Astrocyte (in vitro differentiated cells and primary cell): ENCODE results near the gene GPA33. TPM values are rescaled to one million over a fixed set of nuclear protein-coding genes. Genes with fewer than 3 reads are reported as not detected.

Source experiments
- DNase-seq: peaks from one replicate; pipeline ENCODE4 v3.0.0-alpha.2; 2010; ENCODE audit warnings: low read depth
- FAIRE-seq: peaks from 2 replicates; lab custom pipeline; 2011; peaks lifted over from hg19 to GRCh38; lab: Jason Lieb, UNC
- H2AFZ ChIP-seq: 2 replicates; pipeline ENCODE4 v1.6.0; 2012; ENCODE audit warnings: low read depth, low read length, inconsistent platforms
- H3K27ac ChIP-seq: 2 replicates; pipeline ENCODE4 v1.5.1; 2011; ENCODE audit warnings: low read depth, low read length, inconsistent platforms
- H3K27me3 ChIP-seq: 2 replicates; pipeline ENCODE4 v1.6.0; 2011; ENCODE audit warnings: low read length, inconsistent platforms; ENCODE audit not compliant: insufficient read depth
- H3K36me3 ChIP-seq: 2 replicates; pipeline ENCODE4 v1.5.1; 2011; ENCODE audit warnings: low read length, inconsistent platforms; ENCODE audit not compliant: insufficient read depth
- H3K4me1 ChIP-seq: 2 replicates; pipeline ENCODE4 v1.5.1; 2011; ENCODE audit warnings: low read length, inconsistent platforms; ENCODE audit not compliant: insufficient read depth
- H3K4me2 ChIP-seq: 2 replicates; pipeline ENCODE4 v1.6.0; 2012; ENCODE audit warnings: low read length, inconsistent platforms
- H3K4me3 ChIP-seq: 2 replicates; pipeline ENCODE4 v1.5.1; 2011; ENCODE audit warnings: low read depth, mild to moderate bottlenecking, low read length, inconsistent platforms; ENCODE audit not compliant: insufficient read depth
- H3K79me2 ChIP-seq: 2 replicates; pipeline ENCODE4 v1.6.0; 2012; ENCODE audit warnings: mild to moderate bottlenecking, low read length, inconsistent platforms; ENCODE audit not compliant: insufficient read depth
- H3K9ac ChIP-seq: 2 replicates; pipeline ENCODE4 v1.6.0; 2012; ENCODE audit warnings: mild to moderate bottlenecking, low read length, inconsistent platforms
- H3K9me3 ChIP-seq: 2 replicates; pipeline ENCODE4 v1.5.1; 2012; ENCODE audit warnings: low read depth, mild to moderate bottlenecking, low read length, inconsistent platforms; ENCODE audit not compliant: insufficient read depth
- H4K20me1 ChIP-seq: 2 replicates; pipeline ENCODE4 v1.6.0; 2012; ENCODE audit warnings: low read length, inconsistent platforms; ENCODE audit not compliant: insufficient read depth
- H3K27ac Mint-ChIP-seq: one replicate; pipeline ENCODE4 v1.8.0; 2021; ENCODE audit warnings: mild to moderate bottlenecking, mixed read lengths; ENCODE audit not compliant: unreplicated experiment
- H3K27me3 Mint-ChIP-seq: one replicate; pipeline ENCODE4 v1.8.0; 2021; ENCODE audit warnings: low read depth, mixed read lengths; ENCODE audit not compliant: unreplicated experiment
- H3K36me3 Mint-ChIP-seq: one replicate; pipeline ENCODE4 v1.8.0; 2021; ENCODE audit warnings: low read depth, mixed read lengths; ENCODE audit not compliant: unreplicated experiment
- H3K4me1 Mint-ChIP-seq: one replicate; pipeline ENCODE4 v1.8.0; 2021; ENCODE audit warnings: low read depth, mixed read lengths; ENCODE audit not compliant: unreplicated experiment
- H3K4me3 Mint-ChIP-seq: one replicate; pipeline ENCODE4 v1.8.0; 2021; ENCODE audit warnings: mild to moderate bottlenecking, moderate library complexity, mixed read lengths; ENCODE audit not compliant: unreplicated experiment
- H3K9me3 Mint-ChIP-seq: one replicate; pipeline ENCODE4 v1.8.0; 2021; ENCODE audit warnings: mild to moderate bottlenecking, mixed read lengths; ENCODE audit not compliant: unreplicated experiment
- EZH2 ChIP-seq: IDR thresholded peaks from 2 replicates; pipeline ENCODE4 v1.6.1; 2012; ENCODE audit warnings: mild to moderate bottlenecking, low read length, inconsistent platforms; ENCODE audit not compliant: insufficient read depth
- total RNA-seq: library from RNA; stranded (reverse); gene quantifications from 2 replicates; pipeline ENCODE4 v1.2.1, GENCODE V29; 2021
- TF ChIP-seq, protein P1 (sequence below): IDR thresholded peaks from 2 replicates; pipeline ENCODE4 v1.5.1; 2011; ENCODE audit warnings: low read depth, mild to moderate bottlenecking, inconsistent platforms, low read length, moderate library complexity; ENCODE audit not compliant: insufficient read depth

Gene GPA33
- total RNA-seq, 1 donor from 2014 or later = 1.2 TPM

DNA sequence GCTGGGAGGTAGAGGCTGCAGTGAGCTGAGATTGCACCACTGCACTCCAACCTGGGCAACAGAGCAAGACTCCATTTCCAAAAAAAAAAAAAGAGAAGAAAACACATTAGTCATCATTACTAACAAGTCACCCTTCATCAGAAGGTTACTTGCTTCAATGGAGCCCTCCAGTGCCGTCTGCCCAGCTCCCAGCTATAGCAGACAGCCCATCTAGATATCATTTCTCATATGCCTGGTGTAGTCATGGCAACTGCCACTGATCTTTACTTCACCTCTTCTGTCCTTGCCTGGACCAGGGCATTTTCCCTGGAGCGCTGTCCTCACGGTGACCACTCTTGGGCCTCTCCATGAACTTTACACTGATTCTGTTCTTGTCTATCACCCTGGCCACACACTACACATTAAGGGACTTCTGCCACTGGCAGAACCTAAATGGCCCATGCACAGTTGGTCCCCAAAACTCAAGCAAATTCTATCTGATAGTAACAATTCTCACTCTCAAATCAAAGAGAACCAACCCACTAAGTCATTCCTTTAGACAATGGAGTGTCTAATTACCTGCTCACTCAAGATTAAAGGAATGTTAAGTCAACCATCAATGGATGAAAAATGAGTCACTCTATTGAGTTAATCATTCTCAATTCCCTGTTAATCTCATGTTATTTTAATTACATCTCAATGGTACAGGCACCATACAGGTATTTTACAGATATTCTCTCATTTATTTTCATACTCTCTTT is 12.9 kb downstream of the GPA33 start:
- no peak overlapping the region for H3K27ac ChIP-seq

DNA sequence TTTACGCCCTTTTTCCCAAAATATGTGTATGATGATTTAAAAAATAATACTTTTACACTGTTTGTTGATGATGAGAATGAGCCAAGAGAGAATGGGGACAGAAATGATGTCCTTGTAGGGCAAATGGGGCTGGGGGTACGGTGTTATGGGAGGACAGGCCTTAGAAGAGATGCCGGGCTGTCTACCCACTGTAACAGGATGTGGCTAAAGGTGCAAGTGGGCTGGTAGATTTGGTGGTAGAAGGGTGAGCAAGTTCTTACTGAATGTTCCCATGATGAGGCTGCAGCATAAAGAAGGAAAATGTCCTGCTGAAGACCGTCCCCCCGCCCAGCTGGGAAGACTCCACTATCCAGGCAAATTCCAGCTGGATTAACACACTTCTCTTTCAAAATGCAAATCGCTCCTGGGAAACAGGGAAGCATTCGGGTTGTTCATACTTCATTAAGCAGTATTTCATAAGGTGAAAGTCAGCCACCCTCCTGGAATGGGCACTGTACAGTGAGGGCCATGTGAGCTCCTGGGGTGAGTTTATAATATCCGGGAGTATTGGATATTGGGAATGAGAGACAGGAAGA is 14.0 kb downstream of the GPA33 start:
- Mint-ChIP-seq H3K27me3 (peaks cover 20% of the 10 kb centered on the region), H3K9me3 (peaks cover 7% of the 10 kb centered on the region), H3K4me3 (no peak overlapping the region), H3K27ac (no peak overlapping the region), H3K36me3 (no peaks in the 10 kb centered on the region), H3K4me1 (peaks cover 10% of the 10 kb centered on the region)
- no peak for FAIRE-seq
- no peak overlapping the region for H3K9ac ChIP-seq
- H3K79me2 ChIP-seq = no peaks in the 10 kb centered on the region
- no peaks in the 10 kb centered on the region for H3K36me3 ChIP-seq
- no peak overlapping the region for H3K27ac ChIP-seq
- H3K4me1 ChIP-seq = no peaks in the 10 kb centered on the region
- H4K20me1 ChIP-seq = no peaks in the 10 kb centered on the region
- no peak overlapping the region for H2AFZ ChIP-seq
- H3K4me2 ChIP-seq = no peak overlapping the region
- DNase-seq = no peak
- H3K9me3 ChIP-seq = no peaks in the 10 kb centered on the region
- peaks cover 4% of the 10 kb centered on the region for H3K27me3 ChIP-seq
- no peak overlapping the region for H3K4me3 ChIP-seq
- TF ChIP-seq EZH2 = no peak
- TF ChIP-seq, protein P1, sequence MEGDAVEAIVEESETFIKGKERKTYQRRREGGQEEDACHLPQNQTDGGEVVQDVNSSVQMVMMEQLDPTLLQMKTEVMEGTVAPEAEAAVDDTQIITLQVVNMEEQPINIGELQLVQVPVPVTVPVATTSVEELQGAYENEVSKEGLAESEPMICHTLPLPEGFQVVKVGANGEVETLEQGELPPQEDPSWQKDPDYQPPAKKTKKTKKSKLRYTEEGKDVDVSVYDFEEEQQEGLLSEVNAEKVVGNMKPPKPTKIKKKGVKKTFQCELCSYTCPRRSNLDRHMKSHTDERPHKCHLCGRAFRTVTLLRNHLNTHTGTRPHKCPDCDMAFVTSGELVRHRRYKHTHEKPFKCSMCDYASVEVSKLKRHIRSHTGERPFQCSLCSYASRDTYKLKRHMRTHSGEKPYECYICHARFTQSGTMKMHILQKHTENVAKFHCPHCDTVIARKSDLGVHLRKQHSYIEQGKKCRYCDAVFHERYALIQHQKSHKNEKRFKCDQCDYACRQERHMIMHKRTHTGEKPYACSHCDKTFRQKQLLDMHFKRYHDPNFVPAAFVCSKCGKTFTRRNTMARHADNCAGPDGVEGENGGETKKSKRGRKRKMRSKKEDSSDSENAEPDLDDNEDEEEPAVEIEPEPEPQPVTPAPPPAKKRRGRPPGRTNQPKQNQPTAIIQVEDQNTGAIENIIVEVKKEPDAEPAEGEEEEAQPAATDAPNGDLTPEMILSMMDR = no peak

More for the DNA sequence above, 12.9 kb downstream of the GPA33 start:
- no peak overlapping the region for H3K4me2 ChIP-seq
- Mint-ChIP-seq H3K4me1 (peaks cover 10% of the 10 kb centered on the region), H3K27ac (no peak overlapping the region), H3K36me3 (no peaks in the 10 kb centered on the region), H3K27me3 (peaks cover 24% of the 10 kb centered on the region), H3K4me3 (no peak overlapping the region), H3K9me3 (peaks cover 7% of the 10 kb centered on the region)
- FAIRE-seq (no peak), DNase-seq (no peak)
- no peak overlapping the region for H2AFZ ChIP-seq
- H4K20me1 ChIP-seq = no peaks in the 10 kb centered on the region
- no peak overlapping the region for H3K9ac ChIP-seq
- H3K9me3 ChIP-seq = no peaks in the 10 kb centered on the region
- no peaks in the 10 kb centered on the region for H3K36me3 ChIP-seq
- no peaks in the 10 kb centered on the region for H3K4me1 ChIP-seq
- no peak overlapping the region for H3K4me3 ChIP-seq
- no peaks in the 10 kb centered on the region for H3K79me2 ChIP-seq
- TF ChIP-seq EZH2 = no peak
- TF ChIP-seq, protein P1 = no peak
- H3K27me3 ChIP-seq = peaks cover 7% of the 10 kb centered on the region

DNA sequence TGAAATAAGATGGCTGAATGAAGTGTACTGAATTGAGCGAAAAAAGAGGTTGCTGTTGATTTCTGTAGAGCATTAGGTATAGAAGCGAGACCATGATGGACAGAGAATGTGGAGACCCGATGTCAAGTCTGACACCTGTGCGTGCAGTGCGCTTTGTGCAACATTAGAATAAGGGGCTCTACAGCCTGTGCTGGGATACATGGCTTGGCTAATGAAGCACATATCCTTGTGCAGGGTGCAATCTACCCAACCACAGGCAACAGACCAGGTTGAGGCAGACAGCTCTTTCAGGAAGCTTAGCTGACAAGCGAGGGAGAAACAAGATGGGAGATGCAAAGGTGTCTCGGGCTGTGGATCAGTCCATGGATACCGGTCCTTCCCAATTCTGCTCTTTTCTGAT is 18.9 kb downstream of the GPA33 start:
- H3K27ac Mint-ChIP-seq = no peak overlapping the region
- Histone ChIP-seq H3K4me3 (no peak overlapping the region), H3K4me1 (no peaks in the 10 kb centered on the region), H3K9ac (no peak overlapping the region), H3K27me3 (peaks cover 6% of the 10 kb centered on the region), H3K79me2 (no peaks in the 10 kb centered on the region), H4K20me1 (no peaks in the 10 kb centered on the region), H2AFZ (no peak overlapping the region), H3K36me3 (no peaks in the 10 kb centered on the region), H3K27ac (no peak overlapping the region), H3K9me3 (no peaks in the 10 kb centered on the region), H3K4me2 (no peak overlapping the region)
- FAIRE-seq (no peak), DNase-seq (no peak)
- H3K27me3 Mint-ChIP-seq = peaks cover 13% of the 10 kb centered on the region
- H3K36me3 Mint-ChIP-seq = no peaks in the 10 kb centered on the region
- no peak overlapping the region for H3K4me3 Mint-ChIP-seq
- TF ChIP-seq EZH2 = no peak
- TF ChIP-seq, protein P1 = no peak
- H3K4me1 Mint-ChIP-seq = peaks cover 3% of the 10 kb centered on the region
- peaks cover 2% of the 10 kb centered on the region for H3K9me3 Mint-ChIP-seq
